AG09309 (cell line): Measurements from ENCODE around the gene FOSL2.

Experiments
- DNase-seq: peaks from one replicate; pipeline ENCODE4 v3.0.0-alpha.2; 2010; ENCODE audit warnings: low read depth
- H3K4me3 ChIP-seq: 2 replicates; pipeline ENCODE4 v1.5.1; 2011; ENCODE audit warnings: mild to moderate bottlenecking, low read depth, low read length, moderate library complexity; ENCODE audit not compliant: control insufficient read depth
- CTCF ChIP-seq: IDR thresholded peaks from 2 replicates; pipeline ENCODE4 v1.5.1; 2011; ENCODE audit warnings: mild to moderate bottlenecking, low read depth, low read length, inconsistent platforms; ENCODE audit not compliant: insufficient read depth, control insufficient read depth; ENCODE audit errors: missing control alignments

The FOSL2 gene

GRCh38 chr2:28392297-28393113 lies at the start of gene FOSL2:
TSS of gene FOSL2 (plus strand) at chr2:28392858. CDS start at chr2:28393721, 863 bp downstream.
- H3K4me3 ChIP-seq = peak within 1 kb of the TSS; percentile 93
- DNase-seq = peak; percentile 100
- TF ChIP-seq CTCF = no peak

- no peak for TF ChIP-seq CTCF
- no peak overlapping the region for H3K4me3 ChIP-seq
- no peak for DNase-seq
Observed at GRCh38 chr2:28343184-28343942, 49.3 kb upstream of the FOSL2 start.

GRCh38 chr2:28343971-28344715 lies 48.5 kb upstream of the FOSL2 start:
- no peak overlapping the region for H3K4me3 ChIP-seq
- DNase-seq = no peak
- no peak for TF ChIP-seq CTCF

GRCh38 chr2:28344756-28345373 lies 47.8 kb upstream of the FOSL2 start:
- DNase-seq = no peak
- TF ChIP-seq CTCF = no peak
- no peak overlapping the region for H3K4me3 ChIP-seq

- no peak for TF ChIP-seq CTCF
- no peak overlapping the region for H3K4me3 ChIP-seq
- DNase-seq = no peak
Observed at GRCh38 chr2:28345619-28346018, 47.0 kb upstream of the FOSL2 start.

- no peak for TF ChIP-seq CTCF
- H3K4me3 ChIP-seq = no peak overlapping the region
- no peak for DNase-seq
Observed at GRCh38 chr2:28346587-28346986, 46.1 kb upstream of the FOSL2 start.
